ENCODE measurements around the gene NPFFR1.

Gene NPFFR1, protein sequence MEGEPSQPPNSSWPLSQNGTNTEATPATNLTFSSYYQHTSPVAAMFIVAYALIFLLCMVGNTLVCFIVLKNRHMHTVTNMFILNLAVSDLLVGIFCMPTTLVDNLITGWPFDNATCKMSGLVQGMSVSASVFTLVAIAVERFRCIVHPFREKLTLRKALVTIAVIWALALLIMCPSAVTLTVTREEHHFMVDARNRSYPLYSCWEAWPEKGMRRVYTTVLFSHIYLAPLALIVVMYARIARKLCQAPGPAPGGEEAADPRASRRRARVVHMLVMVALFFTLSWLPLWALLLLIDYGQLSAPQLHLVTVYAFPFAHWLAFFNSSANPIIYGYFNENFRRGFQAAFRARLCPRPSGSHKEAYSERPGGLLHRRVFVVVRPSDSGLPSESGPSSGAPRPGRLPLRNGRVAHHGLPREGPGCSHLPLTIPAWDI

DNA sequence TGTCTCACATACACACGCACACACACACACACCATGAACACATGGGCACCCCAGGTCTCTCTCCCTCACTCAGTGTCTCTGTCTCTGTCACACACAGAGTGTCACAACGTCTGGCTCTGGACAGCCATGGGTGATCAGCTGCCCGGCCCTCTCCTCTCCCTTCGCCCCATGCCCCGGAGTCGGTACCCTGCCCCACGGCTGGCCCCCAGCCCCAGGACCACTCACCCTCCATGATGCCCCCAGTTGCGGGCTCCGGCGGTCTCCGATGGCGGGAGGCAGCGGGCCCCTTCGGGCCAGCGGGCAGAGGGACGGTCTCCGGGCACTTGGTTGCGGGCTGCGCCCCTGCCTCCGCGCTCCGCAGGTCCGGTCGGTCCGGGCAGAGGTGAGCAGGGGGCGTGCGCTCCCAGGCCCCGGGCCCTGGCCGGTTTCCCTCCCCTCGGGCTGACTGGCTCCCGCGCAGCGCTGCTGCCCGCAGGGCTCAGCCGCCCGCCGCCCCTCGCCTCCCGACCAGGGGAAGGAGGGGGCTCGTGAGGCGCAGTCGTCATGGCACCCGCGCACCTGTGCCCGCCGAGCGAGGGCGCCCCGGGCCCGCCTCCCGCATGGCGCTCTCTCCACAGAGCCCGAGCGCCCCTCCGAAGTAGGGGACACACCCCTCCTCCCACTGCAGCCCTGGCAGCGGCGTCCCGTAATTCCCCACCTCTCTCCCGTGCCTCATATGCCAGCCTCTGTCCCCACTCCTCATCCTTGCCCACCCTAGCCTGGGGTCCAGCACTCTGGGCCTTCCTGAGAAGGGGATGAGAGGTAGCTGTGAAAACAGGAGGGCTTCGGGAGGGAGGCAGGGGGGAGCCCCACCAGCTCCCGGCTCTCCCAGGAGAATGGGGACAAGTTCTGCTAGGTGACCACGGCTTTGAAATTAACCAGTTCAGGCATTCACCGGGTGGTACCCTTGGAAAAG lies at the start of gene NPFFR1:
Gene NPFFR1, minus strand, starts transcription at position 560 of the 955 bp plus-strand sequence. Its CDS starts 328 bp downstream, at position 232.
- no peak for DNase-seq

DNA sequence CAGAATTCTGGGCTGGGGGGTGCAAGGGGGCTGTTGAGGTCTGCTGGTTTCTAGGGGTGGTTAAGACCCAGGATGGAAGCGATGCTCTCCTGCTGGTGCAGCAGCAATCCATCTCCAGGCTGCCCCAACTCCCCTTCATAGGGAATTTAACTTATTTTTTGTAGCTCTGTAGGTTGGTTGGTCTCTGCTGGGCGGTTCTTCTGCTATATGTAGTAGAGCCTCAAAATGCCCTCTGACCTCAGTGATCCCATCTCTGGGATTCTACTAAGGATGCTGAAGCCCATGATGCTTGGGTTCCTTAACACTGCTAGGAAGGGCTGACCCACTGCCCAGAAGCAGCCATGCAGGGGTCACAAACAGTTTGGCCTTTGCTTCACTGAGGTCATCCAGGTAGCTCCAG lies 49.5 kb upstream of the NPFFR1 start:
- no peak for DNase-seq

DNA sequence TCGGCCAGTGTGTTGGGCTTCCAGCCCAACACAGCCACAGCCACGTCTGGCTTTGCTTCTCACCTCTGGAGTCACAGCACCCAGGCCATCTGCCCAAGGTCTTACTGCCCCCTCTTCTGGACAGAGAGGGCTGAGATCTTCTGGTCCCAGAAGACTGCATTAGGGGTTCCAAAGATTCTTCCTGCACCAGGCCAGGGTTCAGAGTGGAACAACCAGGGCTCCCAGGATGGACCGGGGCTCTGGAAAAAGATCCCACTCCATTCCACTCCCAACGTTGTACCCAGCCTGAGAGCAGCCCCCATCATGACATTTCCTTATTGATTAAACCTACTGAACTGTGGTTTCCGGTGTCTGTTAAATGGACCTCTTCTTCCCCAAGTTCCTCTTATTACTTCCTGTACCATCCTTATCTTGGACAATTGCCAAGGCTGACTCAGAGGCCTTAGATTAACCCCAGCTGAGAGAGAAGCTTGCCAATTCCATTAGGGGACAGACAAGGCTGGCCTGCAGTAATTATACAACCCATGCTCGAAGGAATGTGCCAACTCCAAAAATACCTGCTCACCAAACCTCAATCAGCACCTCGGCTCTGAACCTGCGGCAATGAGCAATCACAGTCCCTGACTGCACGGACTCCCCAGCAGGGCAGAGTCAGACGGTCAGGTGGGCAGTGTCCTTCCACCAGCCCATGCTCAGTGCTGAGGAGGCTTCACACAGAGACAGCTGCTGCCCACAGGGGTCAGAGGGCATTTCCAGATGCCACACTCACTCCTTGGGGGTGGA lies 47.9 kb upstream of the NPFFR1 start:
- peak in 1 of 6 experiments; percentile 17 for DNase-seq

DNA sequence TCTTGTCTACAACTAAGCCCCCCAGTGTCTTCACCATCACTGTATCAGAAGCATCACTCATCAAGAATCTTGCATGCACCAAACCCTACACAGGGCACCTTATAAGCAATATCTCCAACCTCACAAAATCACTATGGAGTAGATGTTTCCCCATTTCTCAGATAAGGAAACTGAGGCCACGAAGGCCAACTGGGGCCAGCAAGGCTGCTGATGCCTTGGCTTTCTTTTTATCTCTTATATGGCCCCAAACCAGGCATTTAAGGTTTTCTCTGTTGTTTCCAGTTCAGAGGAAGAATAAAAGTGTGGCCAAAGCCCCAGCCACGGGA lies 47.3 kb upstream of the NPFFR1 start:
- no peak for DNase-seq

DNA sequence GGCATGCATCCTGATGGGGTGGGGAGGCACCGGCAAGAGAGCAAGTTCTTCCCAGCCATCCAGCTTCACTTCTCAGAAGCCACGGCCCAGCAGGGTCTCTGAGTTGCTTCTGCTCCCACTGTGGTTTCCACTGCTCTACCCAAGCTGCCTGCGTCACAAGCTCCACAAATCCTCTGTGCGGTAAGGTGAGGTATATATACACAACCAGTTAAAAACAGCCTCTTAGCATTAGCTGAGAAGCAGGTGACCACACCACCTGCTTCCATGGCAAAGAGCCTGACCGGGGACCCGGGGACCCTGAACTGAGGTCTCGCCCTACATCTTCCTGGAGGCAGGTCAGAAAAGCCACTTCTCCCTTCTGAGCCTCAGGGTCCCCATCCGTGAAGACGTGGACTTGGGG lies 46.9 kb upstream of the NPFFR1 start:
- DNase-seq, result no peak

DNA sequence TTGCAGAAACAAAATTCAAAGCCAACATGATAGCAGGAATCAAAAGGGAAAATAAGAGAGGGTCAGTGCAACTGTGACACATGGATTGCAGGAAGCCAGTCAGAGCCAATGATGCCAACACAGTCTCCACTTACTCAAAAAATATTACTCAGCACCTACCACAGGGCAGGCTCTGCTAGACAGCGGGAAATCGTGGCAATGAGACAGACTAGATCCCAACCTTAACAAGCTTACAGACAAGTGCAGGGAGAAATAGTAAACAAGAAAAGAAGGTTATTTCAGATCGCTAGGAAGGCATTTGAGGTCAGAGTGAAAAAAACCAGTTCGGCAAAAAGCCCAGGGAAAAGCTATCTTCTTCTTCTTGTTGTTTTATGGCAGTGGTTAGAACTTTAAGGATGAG lies 45.2 kb upstream of the NPFFR1 start:
- DNase-seq, result no peak

DNA sequence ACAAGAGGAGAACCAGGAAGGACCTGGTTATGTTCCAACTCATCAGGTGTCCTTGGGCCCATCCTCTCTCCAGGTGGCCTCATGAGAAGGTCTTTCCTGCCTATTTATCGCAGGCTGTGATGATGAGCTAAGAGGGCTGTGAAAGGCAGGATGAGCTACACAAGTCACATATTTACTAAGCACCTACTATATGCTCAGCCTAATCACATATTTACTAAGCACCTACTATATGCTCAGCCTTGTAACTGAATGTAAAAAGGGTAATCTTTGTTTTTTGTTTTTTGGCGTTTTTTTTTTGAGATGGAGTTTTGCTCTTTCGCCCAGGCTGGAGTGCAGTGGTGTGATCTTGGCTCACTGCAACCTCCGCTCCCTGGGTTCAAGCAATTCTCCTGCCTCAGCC lies 44.2 kb upstream of the NPFFR1 start:
- no peak for DNase-seq

DNA sequence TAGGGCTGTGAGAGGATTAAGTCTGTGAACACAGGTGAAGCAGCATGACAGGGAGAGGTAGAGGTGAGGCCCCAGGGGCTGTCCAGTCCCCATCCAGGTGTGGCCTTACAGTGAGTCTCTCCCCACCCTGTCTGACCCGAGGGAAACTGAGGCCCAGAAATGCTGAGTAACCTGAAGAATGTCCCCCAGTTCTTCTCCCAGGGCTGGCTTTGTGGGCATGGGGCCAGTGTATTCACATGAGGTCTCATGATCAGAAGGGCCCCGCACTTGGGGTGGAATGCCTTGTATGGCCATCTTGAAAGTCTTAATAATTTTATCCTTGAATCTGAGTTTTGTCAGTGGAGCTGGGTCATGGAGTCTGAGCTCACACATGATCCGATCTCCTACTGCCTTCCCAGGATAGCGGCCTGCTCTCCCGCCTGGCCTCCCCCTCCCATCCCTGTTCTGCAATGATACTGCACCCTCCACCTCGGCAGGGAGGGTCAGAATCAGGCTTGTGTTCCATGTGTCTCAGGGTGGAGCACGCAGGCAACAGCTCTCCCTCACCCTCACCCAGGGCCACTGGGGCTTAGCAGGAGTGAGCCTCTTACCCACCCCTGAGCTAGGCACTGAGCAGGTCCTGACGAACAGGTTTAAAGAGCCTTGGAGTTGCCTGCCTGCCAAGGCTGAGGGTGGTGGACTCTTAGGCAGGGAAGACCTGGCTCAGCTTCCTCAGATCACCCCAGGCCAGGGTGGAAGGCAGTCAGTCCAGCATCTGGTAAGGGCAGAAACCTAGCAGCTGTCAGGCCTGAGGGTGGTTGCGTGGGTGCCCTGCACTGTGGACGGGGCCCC lies 41.4 kb upstream of the NPFFR1 start:
- DNase-seq, result no peak

DNA sequence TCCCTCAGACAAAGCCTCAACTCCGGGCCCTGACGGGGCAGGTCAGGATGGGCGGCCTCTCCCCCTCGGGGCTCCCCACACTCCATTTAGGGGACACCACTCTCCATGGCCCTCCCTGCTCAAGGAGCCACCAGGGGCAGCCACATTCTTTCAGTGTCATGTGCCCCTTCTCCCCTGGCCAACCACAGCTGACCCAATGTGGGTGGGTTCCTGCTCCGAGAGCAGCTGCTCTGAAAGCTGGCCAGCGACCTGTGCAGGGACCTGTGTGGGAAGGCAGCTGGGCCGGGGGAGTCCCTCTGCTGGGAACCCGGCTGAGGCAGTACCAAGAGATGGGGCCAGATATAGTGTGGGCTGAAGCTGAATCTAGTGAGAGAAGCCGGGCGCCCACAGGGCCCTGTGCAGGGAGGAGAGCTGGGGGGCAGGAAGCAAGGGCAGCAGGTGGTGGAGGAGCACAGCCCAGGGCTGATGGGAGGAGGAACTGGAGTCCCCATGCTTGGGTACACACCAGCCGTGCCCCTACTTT lies 40.6 kb upstream of the NPFFR1 start:
- no peak for DNase-seq

DNA sequence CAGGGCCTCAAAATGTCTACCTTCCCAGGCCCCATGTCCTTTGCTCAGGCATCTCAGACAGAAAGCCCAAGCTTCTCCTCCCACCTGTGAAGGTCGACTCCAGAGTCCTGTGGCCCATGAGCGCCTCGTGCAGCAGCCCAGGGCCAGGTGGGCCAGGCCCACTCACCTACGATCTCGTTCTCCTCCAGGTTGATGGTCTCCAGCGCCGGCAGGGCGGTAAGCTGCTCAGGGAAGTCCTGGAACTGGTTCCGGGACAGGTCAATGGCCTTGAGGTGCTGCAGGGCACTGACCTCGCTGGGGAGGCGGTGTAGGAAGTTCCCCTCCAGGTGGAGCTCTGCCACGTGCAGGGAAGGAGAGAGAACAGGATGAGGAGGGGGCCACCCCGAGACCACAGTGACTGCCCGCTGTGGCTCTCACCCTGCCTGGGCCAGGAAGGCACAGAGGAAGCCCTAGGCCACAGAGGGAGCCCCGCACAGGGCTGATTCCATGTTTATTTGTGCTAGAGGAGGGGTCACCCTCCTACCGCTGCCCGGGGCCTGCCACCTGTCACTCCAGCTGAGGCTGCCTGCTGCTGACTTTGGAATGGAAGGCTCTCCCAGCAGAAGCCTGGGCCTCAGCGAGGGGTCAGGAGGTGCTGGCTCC lies 40.0 kb upstream of the NPFFR1 start:
- DNase-seq, result no peak

DNA sequence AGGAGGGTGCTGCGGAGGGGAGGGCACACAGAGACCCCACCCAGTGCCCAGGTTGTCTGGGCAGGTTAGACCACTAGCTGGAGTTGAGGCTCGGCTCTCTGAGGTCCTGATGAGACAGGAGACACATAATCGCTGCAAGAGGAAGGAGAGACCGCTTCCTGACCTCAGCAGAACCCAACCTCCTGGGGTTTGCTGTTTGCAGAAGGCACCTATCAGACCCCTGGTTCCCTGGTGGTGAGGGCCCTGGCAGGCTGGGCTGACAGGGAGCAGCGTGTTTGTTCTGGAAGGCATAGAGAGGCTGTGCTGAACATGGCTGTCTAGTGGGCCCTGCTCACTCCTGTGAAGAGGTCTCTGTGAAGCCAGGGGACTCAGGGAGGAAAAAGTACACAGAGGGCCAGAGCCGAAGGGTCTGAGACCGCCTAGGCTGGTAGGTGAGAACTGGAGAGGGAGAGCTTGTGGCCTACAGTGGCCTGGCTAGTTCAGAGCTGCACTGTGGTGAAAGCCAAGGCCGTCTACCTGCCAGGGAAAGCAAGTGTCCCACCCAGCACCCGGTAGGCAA lies 39.4 kb upstream of the NPFFR1 start:
- no peak for DNase-seq

DNA sequence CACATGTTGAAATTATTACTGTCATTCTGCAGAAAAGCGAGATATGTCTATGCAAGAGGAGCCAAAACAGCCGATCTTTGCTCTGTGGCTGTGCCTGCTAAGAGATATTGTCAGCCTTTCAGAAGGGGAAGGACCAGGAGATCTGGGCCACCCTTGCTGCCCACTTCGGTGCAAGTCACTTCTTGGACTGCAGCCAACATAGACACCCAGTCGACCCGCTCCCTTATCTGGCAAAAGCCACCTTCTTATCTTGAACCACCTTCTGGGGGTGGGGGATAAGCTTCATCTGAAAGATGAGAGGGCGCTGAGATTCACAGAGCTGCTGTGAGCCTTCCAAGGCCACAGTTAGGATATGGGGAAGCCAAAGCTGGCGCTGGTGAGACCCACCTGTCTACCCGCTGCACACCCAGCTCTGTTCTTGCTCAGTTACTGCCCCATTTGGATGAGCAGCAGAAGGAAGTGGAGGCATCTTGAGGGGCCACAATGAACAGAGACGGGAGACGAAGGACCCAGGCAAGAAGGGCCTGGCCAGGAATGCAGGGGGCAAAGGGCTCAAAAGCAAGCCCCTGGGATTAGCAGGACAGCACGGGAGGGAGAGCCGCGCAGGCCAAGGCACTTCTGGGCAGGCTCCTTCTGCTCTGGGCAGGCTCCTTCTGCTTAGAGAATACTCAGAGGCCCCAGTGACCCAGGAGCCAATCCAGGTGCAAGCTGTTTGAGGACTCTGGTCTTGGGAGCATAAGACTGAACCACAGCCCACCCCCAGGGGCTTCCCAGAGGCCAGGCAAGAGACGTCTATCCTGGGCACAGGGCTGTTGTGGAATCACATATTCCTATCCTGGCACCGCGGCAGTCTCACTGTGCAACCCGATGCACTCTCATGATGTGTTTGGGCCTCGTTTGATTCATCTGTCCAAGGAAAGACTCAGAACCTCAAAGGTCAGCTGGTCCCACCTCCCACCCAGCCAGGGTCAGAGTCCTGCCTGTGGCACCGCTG lies 38.4 kb upstream of the NPFFR1 start:
- DNase-seq, result no peak

DNA sequence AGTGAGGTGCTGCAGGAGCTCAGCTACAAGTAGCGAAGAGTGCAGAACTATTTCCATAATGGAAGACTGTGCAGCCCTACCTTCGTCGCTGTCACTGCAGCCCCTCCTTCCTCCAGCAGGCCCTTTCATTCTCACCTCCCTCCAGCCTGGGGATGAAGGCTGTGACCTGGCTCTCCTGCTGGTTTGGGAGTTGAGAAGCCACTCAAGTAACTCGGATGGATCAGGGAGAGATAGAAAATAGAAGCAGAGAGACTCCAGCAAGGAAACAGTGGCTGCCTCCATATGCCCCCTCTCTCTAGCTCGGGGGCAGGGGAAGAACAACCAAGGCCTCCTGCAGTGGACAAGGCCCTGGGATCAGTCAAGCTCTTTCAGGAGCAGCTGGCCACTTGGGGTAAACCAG lies 37.4 kb upstream of the NPFFR1 start:
- no peak for DNase-seq

DNA sequence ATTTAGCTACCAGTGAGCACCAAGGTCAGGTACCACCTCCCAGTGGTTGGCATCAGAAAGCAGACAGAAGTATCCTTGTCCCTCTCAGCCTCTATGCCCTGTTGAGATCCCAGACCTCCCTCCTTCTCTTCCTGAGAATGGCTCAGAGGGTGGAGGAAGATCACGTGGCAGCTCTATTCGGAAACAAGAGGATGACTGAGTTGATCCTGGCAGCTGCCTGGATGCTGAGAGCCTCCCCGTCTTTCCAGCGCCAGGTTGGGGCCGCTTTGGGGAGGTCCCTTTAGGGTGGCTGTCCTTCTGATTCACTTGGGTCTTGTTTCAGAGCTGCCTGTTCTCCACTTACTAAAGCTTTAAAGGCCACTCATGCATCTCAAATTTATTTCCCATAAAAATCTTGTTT lies 36.9 kb upstream of the NPFFR1 start:
- DNase-seq, result no peak

DNA sequence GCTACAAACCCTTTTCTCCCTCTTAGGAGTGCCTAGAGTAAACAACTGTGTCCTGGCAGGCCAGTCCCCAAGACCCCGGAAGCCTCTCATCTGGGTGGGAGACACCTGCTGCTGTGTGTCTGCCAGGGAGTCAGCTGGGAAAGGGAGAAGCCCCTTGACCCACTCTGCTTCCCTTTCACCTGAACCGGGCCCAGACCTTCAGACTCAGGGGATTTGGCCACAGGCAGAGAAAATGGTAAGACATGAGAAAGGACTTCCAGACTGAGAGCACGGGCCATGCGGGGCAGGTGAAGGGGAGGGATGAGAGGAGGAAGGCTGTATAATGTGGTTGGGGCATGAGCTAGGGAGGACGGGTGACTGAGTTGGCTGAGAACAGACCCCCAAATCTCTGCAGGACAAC lies 36.0 kb upstream of the NPFFR1 start:
- DNase-seq, result no peak

DNA sequence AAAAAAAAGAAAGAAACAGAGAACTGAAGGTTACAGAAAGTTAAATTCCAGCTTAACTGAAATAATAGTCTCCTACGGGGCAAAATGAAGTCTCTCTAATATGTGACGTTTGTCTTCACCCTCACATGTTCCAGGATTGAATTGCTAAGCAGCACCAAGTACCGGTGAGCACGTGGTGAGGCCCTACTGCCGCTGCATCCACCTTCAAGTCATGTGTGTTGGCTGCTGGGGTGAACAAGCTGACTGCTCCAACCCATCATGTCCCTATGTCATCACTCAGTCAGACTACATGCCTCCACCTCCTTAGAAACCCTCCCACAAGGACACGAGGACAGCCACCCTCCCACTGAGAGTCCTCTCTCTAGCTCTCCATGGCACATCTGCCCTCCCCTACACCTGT lies 35.4 kb upstream of the NPFFR1 start:
- DNase-seq, result no peak

DNA sequence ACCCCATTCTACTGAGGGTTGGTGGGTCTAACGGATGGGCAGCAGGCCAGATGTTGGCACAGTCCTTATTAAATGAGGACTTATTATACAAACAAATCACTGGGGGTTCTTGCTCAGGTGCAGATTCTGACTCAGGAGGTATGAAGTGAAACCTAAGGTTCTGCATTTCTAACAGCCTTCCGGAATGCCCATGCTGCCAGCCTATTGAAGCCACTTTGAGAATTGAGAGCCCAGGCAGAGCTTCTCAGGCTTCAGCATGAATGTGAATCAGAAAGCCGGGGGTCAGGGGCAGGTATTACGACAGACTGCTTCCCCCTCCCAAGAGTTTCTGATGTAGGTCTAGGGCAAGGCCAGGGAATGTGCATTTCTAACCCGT lies 34.1 kb upstream of the NPFFR1 start:
- DNase-seq, result no peak

DNA sequence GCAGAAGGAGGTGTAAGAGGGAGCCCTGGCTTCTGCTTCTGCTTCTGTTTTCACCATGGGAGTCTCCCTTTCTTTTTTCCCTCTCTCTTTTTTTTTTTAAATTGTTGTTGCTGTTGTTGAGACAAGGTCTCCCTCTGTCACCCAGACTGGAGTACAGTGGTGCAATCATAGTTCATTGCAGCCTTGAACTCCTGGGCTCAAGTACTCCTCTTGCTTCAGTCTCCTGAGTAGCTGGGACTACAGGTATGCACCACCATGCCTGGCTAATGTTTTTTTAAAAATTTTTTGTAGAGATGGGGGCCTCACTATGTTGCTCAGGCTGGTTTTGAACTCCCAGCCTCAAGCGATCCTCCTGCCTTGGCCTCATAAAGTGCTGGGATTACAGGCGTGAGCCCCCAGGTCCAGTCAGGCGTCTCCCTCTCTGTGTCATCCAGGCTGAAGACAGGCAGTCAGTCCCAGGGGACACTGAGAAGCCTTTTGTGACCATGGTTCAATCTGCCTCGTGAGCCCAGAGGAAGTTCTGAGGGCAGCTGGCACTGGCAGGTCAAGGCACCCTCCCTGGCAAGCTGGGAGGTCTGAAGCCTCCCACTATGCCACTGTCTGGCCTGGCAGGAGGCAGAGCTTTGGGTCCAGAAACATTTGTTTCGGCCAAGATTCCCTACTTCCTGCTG lies 33.6 kb upstream of the NPFFR1 start:
- DNase-seq, result no peak

DNA sequence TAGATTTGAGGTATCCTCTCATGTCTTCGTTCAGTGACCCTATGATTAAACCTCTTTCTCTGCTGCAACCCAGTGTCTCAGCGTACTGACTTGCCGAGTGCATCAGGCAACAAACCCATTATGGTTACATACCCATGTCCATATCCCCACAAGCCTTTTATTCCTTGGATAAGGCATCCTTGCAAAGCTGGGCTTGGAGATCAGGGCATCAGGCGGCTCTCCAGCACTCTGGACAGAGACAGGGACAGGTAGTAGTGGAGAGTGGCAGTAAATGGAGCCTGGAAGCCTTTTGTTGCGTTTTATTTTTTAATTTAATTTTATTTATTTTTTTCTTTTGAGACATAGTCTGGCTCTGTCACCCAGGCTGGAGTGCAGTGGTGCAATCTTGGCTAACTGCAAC lies 32.0 kb upstream of the NPFFR1 start:
- DNase-seq, result no peak

Measured in stimulated activated naive CD4-positive, alpha-beta T cell (primary cell).